Neuronal stem cell (in vitro differentiated cells): ENCODE measurements around the gene LYRM4.

Experiments used
- DNase-seq: peaks from one replicate; pipeline ENCODE4 v3.0.0-alpha.2; 2013; ENCODE audit warnings: low spot score
- H2AFZ ChIP-seq: one replicate; pipeline ENCODE4 v1.6.1; 2013; ENCODE audit warnings: mild to moderate bottlenecking, low read length, inconsistent platforms
- H2AK5ac ChIP-seq: 2 replicates; pipeline ENCODE4 v1.6.1; 2013; ENCODE audit warnings: low read depth, mild to moderate bottlenecking, inconsistent platforms, low read length, moderate library complexity, mixed read lengths
- H2BK120ac ChIP-seq: 2 replicates; pipeline ENCODE4 v1.6.1; 2013; ENCODE audit warnings: low read depth, mild to moderate bottlenecking, inconsistent platforms, low read length, moderate library complexity, mixed read lengths
- H2BK12ac ChIP-seq: one replicate; pipeline ENCODE4 v1.6.1; 2013; ENCODE audit warnings: low read length, inconsistent platforms
- H2BK15ac ChIP-seq: 2 replicates; pipeline ENCODE4 v1.6.1; 2013; ENCODE audit warnings: mild to moderate bottlenecking, low read length, inconsistent platforms, mixed read lengths
- H2BK5ac ChIP-seq: one replicate; pipeline ENCODE4 v1.6.1; 2013; ENCODE audit warnings: inconsistent platforms, mild to moderate bottlenecking, low read length, moderate library complexity
- H3K14ac ChIP-seq: one replicate; pipeline ENCODE4 v1.6.1; 2013; ENCODE audit warnings: low read length, inconsistent platforms
- H3K18ac ChIP-seq: 2 replicates; pipeline ENCODE4 v1.6.1; 2013; ENCODE audit warnings: low read length, inconsistent platforms
- H3K23ac ChIP-seq: 2 replicates; pipeline ENCODE4 v1.6.1; 2013; ENCODE audit warnings: low read depth, mild to moderate bottlenecking, mixed read lengths, low read length, inconsistent platforms; ENCODE audit not compliant: poor library complexity
- H3K27ac ChIP-seq: replicated peaks from 3 replicates; pipeline ENCODE4 v1.5.1; 2013; ENCODE audit warnings: low read length, inconsistent platforms
- H3K27me3 ChIP-seq, 3 experiments: 2 replicates each; pipeline ENCODE4 v1.6.1; 2013; ENCODE audit warnings: low read length in 3 of 3, mild to moderate bottlenecking in 2 of 3, inconsistent platforms in 1 of 3, low read depth in 1 of 3, mixed read lengths in 1 of 3, moderate library complexity in 1 of 3; ENCODE audit not compliant: control insufficient read depth in 3 of 3, insufficient read depth in 3 of 3
- H3K36me3 ChIP-seq, 2 donors: replicated peaks in 1 of 2; 2 replicates each; pipeline ENCODE4 v1.6.1; 2013; ENCODE audit warnings: low read length in 2 of 2; ENCODE audit not compliant: control insufficient read depth in 2 of 2, insufficient read depth in 2 of 2
- H3K4ac ChIP-seq: 2 replicates; pipeline ENCODE4 v1.6.1; 2013; ENCODE audit warnings: inconsistent platforms, mild to moderate bottlenecking, low read length, moderate library complexity
- H3K4me1 ChIP-seq, 2 donors: 1 replicate in 1 of 2; 2 replicates in 1 of 2; pipeline ENCODE4 v1.6.1; 2013; ENCODE audit warnings: low read length in 2 of 2, low read depth in 1 of 2; ENCODE audit not compliant: control insufficient read depth in 2 of 2, insufficient read depth in 1 of 2
- H3K4me2 ChIP-seq: one replicate; pipeline ENCODE4 v1.6.1; 2013; ENCODE audit warnings: mild to moderate bottlenecking, low read length, inconsistent platforms; ENCODE audit not compliant: insufficient read depth, poor library complexity, severe bottlenecking
- H3K4me3 ChIP-seq, 2 donors: 2 replicates each; pipeline ENCODE4 v1.5.1; 2013; ENCODE audit warnings: low read length in 2 of 2, mild to moderate bottlenecking in 2 of 2, inconsistent platforms in 1 of 2, moderate library complexity in 1 of 2
- H3K79me1 ChIP-seq: one replicate; pipeline ENCODE4 v1.6.1; 2013; ENCODE audit warnings: low read depth, mild to moderate bottlenecking, inconsistent platforms, low read length, moderate library complexity
- H3K9ac ChIP-seq: one replicate; pipeline ENCODE4 v1.6.1; 2013; ENCODE audit warnings: mild to moderate bottlenecking, low read depth, low read length, inconsistent platforms; ENCODE audit not compliant: poor library complexity
- H3K9me3 ChIP-seq, 2 donors: replicated peaks in 1 of 2; 2 replicates each; pipeline versions ENCODE3 to v1.6.1; 2013; ENCODE audit warnings: low read length in 2 of 2, mild to moderate bottlenecking in 2 of 2, inconsistent platforms in 1 of 2, low read depth in 1 of 2, mixed read lengths in 1 of 2, moderate library complexity in 1 of 2; ENCODE audit not compliant: control insufficient read depth in 2 of 2, insufficient read depth in 1 of 2
- H4K8ac ChIP-seq: one replicate; pipeline ENCODE4 v1.6.1; 2013; ENCODE audit warnings: low read depth, mild to moderate bottlenecking, inconsistent platforms, low read length, moderate library complexity
- H4K91ac ChIP-seq: one replicate; pipeline ENCODE4 v1.6.1; 2013; ENCODE audit warnings: low read length, low read depth, mild to moderate bottlenecking, inconsistent platforms; ENCODE audit not compliant: poor library complexity
- WGBS, 2 donors: extraction: QIAGEN DNeasy Blood & Tissue Kit; methylation state at CpG; one replicate each; pipeline ENCODE4 v1.1.7; 2013; ENCODE audit warnings: missing lambda C conversion rate in 2 of 2, mixed read lengths in 1 of 2; ENCODE audit not compliant: insufficient read length in 2 of 2, insufficient replicate concordance in 1 of 2; ENCODE audit errors: extremely low coverage in 2 of 2; 5-methylcytosine and 5-hydroxymethylcytosine counted together

Gene LYRM4

GRCh38 chr6:5123296-5124143, 137.2 kb downstream of the LYRM4 start:
- Histone ChIP-seq H2AFZ (no peak overlapping the region), H3K4ac (no peak overlapping the region), H3K27ac (no peak overlapping the region), H4K8ac (no peak overlapping the region), H3K79me1 (no peaks in the 10 kb centered on the region), H3K36me3 (no peaks in the 10 kb centered on the region), H4K91ac (no peak overlapping the region), H2BK15ac (no peak overlapping the region), H2BK12ac (no peak overlapping the region), H3K23ac (no peak overlapping the region), H3K18ac (no peak overlapping the region), H3K4me2 (no peak overlapping the region), H3K4me1 (peaks cover 0 to 5% of the 10 kb centered on the region in 2 donors), H2BK120ac (no peak overlapping the region), H3K9ac (no peak overlapping the region), H2AK5ac (no peak overlapping the region), H3K4me3 (no peak overlapping the region), H3K9me3 (no peaks in the 10 kb centered on the region), H3K14ac (no peak overlapping the region), H2BK5ac (no peak overlapping the region), H3K27me3 (no peaks in the 10 kb centered on the region)
- no peak for DNase-seq
- no CpG with 5 or more reads among the region's 20 CpGs for WGBS, 2 donors

DNA sequence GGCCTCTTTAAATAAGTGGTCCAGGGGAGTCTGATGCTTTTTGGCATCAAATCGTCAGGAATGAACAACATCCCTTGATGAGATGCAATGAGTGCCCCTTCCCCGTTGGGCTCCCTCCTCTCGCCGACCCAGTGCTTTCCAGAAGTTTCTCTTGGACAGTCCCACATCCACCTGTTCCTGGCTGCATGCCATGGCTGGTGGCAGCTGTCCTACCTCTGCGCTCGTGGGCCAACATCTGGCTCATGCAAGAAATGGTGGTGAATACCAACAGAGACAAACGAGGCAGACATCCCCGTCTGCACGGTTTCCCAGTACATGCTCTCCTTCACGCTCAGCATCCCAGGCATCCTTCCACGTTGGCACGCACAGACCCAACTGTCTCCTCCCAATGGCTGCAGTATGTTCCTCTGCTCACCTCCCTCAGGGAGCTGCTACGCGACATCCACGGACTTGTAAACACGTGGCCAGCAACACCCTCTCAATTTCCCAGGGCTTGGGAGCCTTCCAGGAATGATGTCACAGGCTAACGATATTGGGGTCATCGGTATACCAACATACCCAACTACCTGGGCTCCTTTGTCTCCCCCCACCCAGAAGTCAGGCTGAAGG, 138.1 kb downstream of the LYRM4 start:
- no peak overlapping the region for H2BK12ac ChIP-seq
- H2BK5ac ChIP-seq, result no peak overlapping the region
- H2AFZ ChIP-seq, result no peak overlapping the region
- no peak overlapping the region for H3K27ac ChIP-seq
- H3K4ac ChIP-seq, result no peak overlapping the region
- peak overlapping the region; percentile 6 for H3K18ac ChIP-seq
- no peak overlapping the region for H2AK5ac ChIP-seq
- H3K4me1 ChIP-seq, result peaks cover 0 to 5% of the 10 kb centered on the region in 2 donors
- H3K4me3 ChIP-seq, result no peak overlapping the region
- H3K4me2 ChIP-seq, result no peak overlapping the region
- no peaks in the 10 kb centered on the region for H3K27me3 ChIP-seq
- no peak overlapping the region for H4K91ac ChIP-seq
- no peaks in the 10 kb centered on the region for H3K36me3 ChIP-seq
- H3K23ac ChIP-seq, result peak overlapping the region; percentile 50
- no peak overlapping the region for H4K8ac ChIP-seq
- no peak overlapping the region for H3K9ac ChIP-seq
- no peak overlapping the region for H2BK120ac ChIP-seq
- WGBS, 2 donors, result no CpG with 5 or more reads among the region's 18 CpGs
- H3K9me3 ChIP-seq, result no peaks in the 10 kb centered on the region
- peaks cover 2% of the 10 kb centered on the region for H3K79me1 ChIP-seq
- DNase-seq, result no peak
- H3K14ac ChIP-seq, result no peak overlapping the region
- no peak overlapping the region for H2BK15ac ChIP-seq

GRCh38 chr6:5121956-5122355, 138.8 kb downstream of the LYRM4 start:
- Histone ChIP-seq H3K18ac (no peak overlapping the region), H3K79me1 (peaks cover 2% of the 10 kb centered on the region), H3K23ac (no peak overlapping the region), H2AFZ (no peak overlapping the region), H2BK15ac (no peak overlapping the region), H3K4ac (no peak overlapping the region), H3K4me2 (no peak overlapping the region), H3K9me3 (no peaks in the 10 kb centered on the region), H2BK120ac (no peak overlapping the region), H3K4me1 (peaks cover 0 to 5% of the 10 kb centered on the region in 2 donors), H3K27ac (no peak overlapping the region), H3K14ac (no peak overlapping the region), H2BK5ac (no peak overlapping the region), H2AK5ac (no peak overlapping the region), H3K4me3 (no peak overlapping the region), H3K9ac (no peak overlapping the region), H4K91ac (no peak overlapping the region), H3K27me3 (no peaks in the 10 kb centered on the region), H4K8ac (no peak overlapping the region), H3K36me3 (no peaks in the 10 kb centered on the region), H2BK12ac (no peak overlapping the region)
- no peak for DNase-seq
- WGBS, 2 donors, result no CpG with 5 or more reads among the region's 7 CpGs

GRCh38 chr6:5121479-5121878, 139.3 kb downstream of the LYRM4 start:
- H3K9me3 ChIP-seq, result no peaks in the 10 kb centered on the region
- peaks cover 0 to 5% of the 10 kb centered on the region in 2 donors for H3K4me1 ChIP-seq
- H2BK120ac ChIP-seq, result no peak overlapping the region
- H3K4ac ChIP-seq, result no peak overlapping the region
- no peak overlapping the region for H2AFZ ChIP-seq
- peak overlapping the region; percentile 40 for H3K18ac ChIP-seq
- no peaks in the 10 kb centered on the region for H3K27me3 ChIP-seq
- WGBS, 2 donors, result no CpG with 5 or more reads among the region's 6 CpGs
- H3K9ac ChIP-seq, result no peak overlapping the region
- H4K8ac ChIP-seq, result no peak overlapping the region
- H3K36me3 ChIP-seq, result no peaks in the 10 kb centered on the region
- no peak overlapping the region for H3K4me2 ChIP-seq
- no peak overlapping the region for H3K23ac ChIP-seq
- H4K91ac ChIP-seq, result no peak overlapping the region
- H2BK5ac ChIP-seq, result no peak overlapping the region
- H3K27ac ChIP-seq, result no peak overlapping the region
- no peak overlapping the region for H2AK5ac ChIP-seq
- no peak for DNase-seq
- H2BK15ac ChIP-seq, result no peak overlapping the region
- no peak overlapping the region for H3K14ac ChIP-seq
- no peak overlapping the region for H2BK12ac ChIP-seq
- H3K79me1 ChIP-seq, result peaks cover 2% of the 10 kb centered on the region
- no peak overlapping the region for H3K4me3 ChIP-seq
